Liver (tissue), 2 donors: ENCODE data around the gene HAUS8.

Source experiments
- RAD21 ChIP-seq, 2 donors: IDR thresholded peaks; 2 replicates each; pipeline ENCODE4 v1.6.1; 2016; ENCODE audit warnings: antibody characterized with exemption in 2 of 2, mild to moderate bottlenecking in 2 of 2
- TAF1 ChIP-seq: conservative IDR thresholded peaks from 2 replicates; pipeline ENCODE4 v1.6.1; 2016; ENCODE audit warnings: antibody characterized with exemption, mild to moderate bottlenecking
- donor health status: healthy.

- TF ChIP-seq TAF1: no peak
- TF ChIP-seq RAD21 (IDR thresholded peaks at IDR 0.05): no peak
Observed at GRCh38 chr19:17086834-17087233, 11.6 kb upstream of the HAUS8 start.
